HL-60 (cell line): ENCODE measurements around the gene ANKRD13D.

ENCODE experiments used
- DNase-seq, 2 experiments: peaks; one replicate each; pipeline ENCODE4 v3.0.0-alpha.2; 2010 to 2020; ENCODE audit warnings: low read depth in 1 of 2, low spot score in 1 of 2
- H3K27ac ChIP-seq: fragments of 250-450 bp; sonication (Bioruptor Pico); replicated peaks from 2 replicates; pipeline ENCODE4 v1.5.1; 2020; ENCODE audit warnings: mild to moderate bottlenecking, moderate library complexity
- H3K27me3 ChIP-seq: fragments of 250-450 bp; sonication (Bioruptor Pico); 2 replicates; pipeline ENCODE4 v1.5.1; 2021; ENCODE audit warnings: mild to moderate bottlenecking, moderate library complexity; ENCODE audit not compliant: insufficient read depth, poor library complexity, severe bottlenecking
- H3K4me3 ChIP-seq: replicated peaks from 2 replicates; pipeline ENCODE4 v1.5.1; 2011; ENCODE audit warnings: mild to moderate bottlenecking, control low read depth, low read length; ENCODE audit not compliant: insufficient read depth
- GABPA ChIP-seq: IDR thresholded peaks from 2 replicates; pipeline ENCODE4 v1.6.1; 2012; ENCODE audit warnings: low read depth
- POLR2AphosphoS5 ChIP-seq: IDR thresholded peaks from 2 replicates; pipeline ENCODE4 v1.6.1; 2012; ENCODE audit warnings: low read depth
- SPI1 ChIP-seq: IDR thresholded peaks from 2 replicates; pipeline ENCODE4 v1.6.1; 2012; ENCODE audit warnings: low read depth, mild to moderate bottlenecking, borderline replicate concordance
- TF ChIP-seq, protein P1 (sequence below): IDR thresholded peaks from one replicate; pipeline ENCODE4 v1.5.1; 2011; ENCODE audit warnings: low read length, control low read depth, inconsistent platforms; ENCODE audit not compliant: insufficient read depth
- TF ChIP-seq, protein P2 (sequence below): IDR thresholded peaks from 2 replicates; pipeline ENCODE4 v1.6.1; 2012; ENCODE audit warnings: low read depth; ENCODE audit not compliant: insufficient replicate concordance

The ANKRD13D gene

DNA sequence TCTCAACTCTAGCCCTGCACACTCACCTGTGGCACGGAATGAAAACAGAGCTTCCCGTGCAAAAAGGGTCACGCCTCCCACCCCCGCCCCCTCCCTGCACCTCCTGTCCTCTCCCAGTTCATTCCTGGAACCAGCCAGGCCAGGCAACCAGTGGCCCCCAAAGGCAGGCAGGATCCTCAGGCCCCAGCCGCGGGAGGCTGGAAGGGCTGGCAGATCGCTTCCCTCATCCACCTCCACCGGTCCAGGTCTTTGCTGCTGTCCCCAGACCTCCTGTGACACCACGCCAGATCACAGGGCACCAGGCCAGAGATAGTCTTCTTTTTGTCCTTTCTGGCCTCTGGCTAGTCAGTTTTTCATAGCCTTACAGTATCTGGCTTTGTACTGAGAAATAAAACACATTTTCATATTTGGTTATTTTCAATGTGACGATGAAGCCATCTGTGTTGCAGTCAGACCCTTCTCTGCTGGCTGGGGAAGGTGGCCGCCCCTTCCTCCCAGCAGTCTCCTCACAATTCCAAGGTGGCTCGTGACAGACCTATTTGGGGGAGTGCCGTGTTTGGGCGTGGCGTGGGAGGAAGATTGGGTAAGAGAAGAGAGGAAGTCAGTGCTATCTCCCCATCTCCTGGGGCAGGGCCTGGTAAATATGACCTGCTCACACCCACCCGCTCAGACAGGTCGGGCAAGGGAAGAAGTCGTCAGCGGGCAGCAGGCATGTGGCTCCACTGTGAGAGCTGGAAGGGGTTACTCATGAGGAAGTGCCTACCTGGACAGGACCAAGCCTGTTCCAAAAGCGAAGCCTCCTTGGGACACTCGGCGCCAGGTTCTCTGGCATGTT lies 23.3 kb downstream of the ANKRD13D start:
- TF ChIP-seq GABPA (no peak), SPI1 (peak; percentile 93), POLR2AphosphoS5 (peak; percentile 63; the same call in 1 of the 2 replicates)
- TF ChIP-seq, protein P1, sequence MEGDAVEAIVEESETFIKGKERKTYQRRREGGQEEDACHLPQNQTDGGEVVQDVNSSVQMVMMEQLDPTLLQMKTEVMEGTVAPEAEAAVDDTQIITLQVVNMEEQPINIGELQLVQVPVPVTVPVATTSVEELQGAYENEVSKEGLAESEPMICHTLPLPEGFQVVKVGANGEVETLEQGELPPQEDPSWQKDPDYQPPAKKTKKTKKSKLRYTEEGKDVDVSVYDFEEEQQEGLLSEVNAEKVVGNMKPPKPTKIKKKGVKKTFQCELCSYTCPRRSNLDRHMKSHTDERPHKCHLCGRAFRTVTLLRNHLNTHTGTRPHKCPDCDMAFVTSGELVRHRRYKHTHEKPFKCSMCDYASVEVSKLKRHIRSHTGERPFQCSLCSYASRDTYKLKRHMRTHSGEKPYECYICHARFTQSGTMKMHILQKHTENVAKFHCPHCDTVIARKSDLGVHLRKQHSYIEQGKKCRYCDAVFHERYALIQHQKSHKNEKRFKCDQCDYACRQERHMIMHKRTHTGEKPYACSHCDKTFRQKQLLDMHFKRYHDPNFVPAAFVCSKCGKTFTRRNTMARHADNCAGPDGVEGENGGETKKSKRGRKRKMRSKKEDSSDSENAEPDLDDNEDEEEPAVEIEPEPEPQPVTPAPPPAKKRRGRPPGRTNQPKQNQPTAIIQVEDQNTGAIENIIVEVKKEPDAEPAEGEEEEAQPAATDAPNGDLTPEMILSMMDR = no peak
- TF ChIP-seq, protein P2, sequence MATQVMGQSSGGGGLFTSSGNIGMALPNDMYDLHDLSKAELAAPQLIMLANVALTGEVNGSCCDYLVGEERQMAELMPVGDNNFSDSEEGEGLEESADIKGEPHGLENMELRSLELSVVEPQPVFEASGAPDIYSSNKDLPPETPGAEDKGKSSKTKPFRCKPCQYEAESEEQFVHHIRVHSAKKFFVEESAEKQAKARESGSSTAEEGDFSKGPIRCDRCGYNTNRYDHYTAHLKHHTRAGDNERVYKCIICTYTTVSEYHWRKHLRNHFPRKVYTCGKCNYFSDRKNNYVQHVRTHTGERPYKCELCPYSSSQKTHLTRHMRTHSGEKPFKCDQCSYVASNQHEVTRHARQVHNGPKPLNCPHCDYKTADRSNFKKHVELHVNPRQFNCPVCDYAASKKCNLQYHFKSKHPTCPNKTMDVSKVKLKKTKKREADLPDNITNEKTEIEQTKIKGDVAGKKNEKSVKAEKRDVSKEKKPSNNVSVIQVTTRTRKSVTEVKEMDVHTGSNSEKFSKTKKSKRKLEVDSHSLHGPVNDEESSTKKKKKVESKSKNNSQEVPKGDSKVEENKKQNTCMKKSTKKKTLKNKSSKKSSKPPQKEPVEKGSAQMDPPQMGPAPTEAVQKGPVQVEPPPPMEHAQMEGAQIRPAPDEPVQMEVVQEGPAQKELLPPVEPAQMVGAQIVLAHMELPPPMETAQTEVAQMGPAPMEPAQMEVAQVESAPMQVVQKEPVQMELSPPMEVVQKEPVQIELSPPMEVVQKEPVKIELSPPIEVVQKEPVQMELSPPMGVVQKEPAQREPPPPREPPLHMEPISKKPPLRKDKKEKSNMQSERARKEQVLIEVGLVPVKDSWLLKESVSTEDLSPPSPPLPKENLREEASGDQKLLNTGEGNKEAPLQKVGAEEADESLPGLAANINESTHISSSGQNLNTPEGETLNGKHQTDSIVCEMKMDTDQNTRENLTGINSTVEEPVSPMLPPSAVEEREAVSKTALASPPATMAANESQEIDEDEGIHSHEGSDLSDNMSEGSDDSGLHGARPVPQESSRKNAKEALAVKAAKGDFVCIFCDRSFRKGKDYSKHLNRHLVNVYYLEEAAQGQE = no peak
- DNase-seq = peak; percentile 82 to 86

DNA sequence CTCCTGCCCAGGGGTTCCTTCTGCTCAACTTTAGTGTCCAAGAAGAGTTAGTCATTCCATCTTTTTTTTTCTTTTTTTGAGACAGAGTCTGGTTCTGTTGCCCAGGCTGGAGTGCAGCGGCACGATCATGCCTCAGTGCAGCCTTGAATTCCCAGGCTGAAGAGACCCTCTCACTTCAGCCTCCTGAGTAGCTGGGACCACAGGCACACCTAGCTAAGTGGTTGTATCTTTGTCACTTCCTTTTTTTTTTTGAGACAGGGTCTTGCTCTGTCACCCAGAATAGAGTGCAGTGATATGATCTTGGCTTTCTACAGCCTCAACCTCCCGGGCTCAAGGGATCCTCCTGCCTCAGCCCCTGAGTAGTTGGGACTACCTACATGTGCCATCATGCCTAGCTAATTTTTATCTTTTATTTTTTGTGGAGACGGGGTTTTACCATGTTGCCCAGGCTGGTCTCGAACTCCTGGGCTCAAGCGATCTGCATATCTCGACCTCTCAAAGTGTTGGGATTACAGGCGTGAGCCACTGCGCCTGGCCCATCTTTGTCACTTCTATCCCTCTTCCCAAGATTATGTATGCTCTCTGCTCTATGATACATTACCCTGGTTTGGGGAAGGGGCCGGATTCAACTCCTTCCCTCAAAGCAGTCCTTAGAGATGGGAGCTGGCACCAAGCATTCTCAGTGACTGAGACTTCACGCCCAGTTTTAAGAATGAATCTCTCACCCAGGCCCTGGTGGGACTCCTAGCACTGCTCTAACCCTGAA lies 24.2 kb downstream of the ANKRD13D start:
- no peak for DNase-seq
- peak overlapping the region; percentile 18 for H3K27ac ChIP-seq
- no peaks in the 10 kb centered on the region for H3K27me3 ChIP-seq
- peak; percentile 68; the same call in 1 of the 2 replicates for TF ChIP-seq SPI1
- no peak for TF ChIP-seq POLR2AphosphoS5
- TF ChIP-seq, protein P2 = no peak
- no peak overlapping the region for H3K4me3 ChIP-seq

More for the DNA sequence above, 23.3 kb downstream of the ANKRD13D start:
- H3K4me3 ChIP-seq = no peak overlapping the region
- H3K27me3 ChIP-seq = no peaks in the 10 kb centered on the region
- H3K27ac ChIP-seq = peak overlapping the region; percentile 18

DNA sequence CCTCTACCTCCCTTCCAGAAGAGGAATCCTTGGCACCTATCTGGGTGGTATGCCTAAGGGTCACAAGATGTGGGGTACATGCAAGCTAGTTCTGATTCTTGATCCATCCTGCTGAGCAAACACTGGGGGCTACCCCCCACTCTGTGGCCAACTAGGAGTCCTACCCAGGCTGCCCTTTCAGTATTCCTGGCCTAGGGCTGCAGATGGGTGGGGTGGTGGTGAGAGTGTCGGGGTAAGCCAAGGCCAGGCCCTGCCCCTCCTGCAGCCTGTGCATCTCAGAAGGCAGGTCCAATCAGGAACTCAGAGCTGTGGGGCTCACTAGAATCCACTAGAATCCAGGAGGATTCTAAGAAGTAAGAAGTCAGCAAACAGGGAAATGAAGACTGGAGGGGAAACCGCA lies 25.1 kb downstream of the ANKRD13D start:
- Histone ChIP-seq H3K27ac (no peak overlapping the region), H3K27me3 (no peaks in the 10 kb centered on the region), H3K4me3 (no peak overlapping the region)
- no peak for DNase-seq
- no peak for TF ChIP-seq SPI1

DNA sequence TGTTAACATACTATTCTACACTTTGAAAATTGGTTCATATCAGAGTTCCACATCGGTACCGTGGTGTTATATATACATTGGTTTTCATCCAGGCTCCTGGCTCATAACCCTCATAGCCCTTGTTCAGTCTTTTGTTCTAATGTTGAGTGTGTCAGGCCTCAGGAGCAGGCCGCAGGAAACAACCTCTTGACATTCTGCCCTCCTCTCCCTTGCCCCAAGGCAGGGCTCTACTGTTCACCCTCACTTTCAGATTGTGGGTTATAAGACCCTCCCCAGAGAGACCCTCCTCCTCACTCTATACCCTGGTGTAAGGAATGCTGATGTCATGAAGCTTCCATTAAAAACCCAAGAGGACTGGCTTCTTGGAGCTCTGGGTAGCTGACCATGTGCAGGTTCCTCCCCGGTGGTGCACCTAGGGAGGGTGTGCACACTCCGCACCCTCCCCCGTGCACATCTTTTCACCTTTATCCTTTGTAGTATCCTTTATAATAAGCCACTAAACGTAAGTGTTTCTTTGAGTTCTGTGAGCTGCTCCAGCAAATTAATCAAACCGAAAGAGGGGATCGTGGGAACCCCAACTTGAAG lies 26.3 kb downstream of the ANKRD13D start:
- H3K4me3 ChIP-seq = no peak overlapping the region
- H3K27me3 ChIP-seq = no peaks in the 10 kb centered on the region
- TF ChIP-seq, protein P1 = no peak
- TF ChIP-seq, protein P2 = no peak
- TF ChIP-seq SPI1 (no peak), GABPA (no peak), POLR2AphosphoS5 (no peak)
- H3K27ac ChIP-seq = no peak overlapping the region
- no peak for DNase-seq
